GM21447 (cell line): Measurements from ENCODE around the gene MRPL20.
"Not testable (repeated sequence)": the region's sequence is repeated elsewhere in the genome, so short reads cannot be mapped to it uniquely, and the experiment has no call there.

Experiments used
- ATAC-seq: cut with Tn5 transposase; IDR thresholded peaks from one replicate; pipeline ENCODE4 v1.9.1; 2021; ENCODE audit not compliant: unreplicated experiment

The MRPL20 gene

DNA sequence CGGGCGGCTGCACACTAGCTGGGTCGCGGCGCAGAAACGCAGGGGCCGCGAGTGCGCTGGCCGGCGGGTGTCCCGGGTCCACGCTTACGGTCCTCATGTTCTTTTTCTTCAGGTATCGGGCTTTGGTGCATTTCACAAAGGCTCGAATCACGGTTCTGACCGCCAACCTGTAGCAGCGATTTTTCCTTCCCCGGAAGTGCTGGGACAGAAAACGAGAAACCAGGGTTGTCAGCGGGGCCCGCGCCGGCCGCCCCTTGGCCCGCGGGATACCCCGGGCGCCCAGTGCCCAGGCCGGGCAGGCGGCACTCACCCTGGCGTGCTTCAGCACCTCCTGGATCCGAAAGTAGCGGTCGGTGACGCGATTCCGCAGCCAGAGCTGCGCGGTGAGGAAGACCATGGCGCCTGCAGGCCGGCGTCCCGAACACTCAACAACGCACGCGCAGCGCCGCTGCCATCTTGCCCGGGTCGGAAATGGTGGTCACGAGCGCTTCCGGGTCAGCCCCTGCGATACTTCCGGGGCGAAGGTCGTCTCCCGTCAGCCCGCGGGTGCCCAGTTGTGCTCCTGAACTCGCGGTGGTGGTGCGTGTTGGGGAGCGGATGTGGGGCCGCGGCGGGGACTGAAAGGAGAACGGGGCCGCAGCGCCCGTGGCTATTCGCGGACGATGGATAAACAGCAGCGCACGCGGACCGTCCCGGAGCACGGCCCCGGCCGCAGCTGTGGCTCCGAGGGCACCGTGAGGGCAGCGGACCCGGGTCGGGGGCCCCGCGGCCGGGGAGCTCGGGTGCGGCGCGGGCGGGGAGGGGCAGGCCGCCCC is at the start of gene MRPL20:
MRPL20 (minus strand) TSS at position 473 of the 815 bp plus-strand sequence; CDS start at position 397, 76 bp downstream.
- ATAC-seq = peak; percentile 89

DNA sequence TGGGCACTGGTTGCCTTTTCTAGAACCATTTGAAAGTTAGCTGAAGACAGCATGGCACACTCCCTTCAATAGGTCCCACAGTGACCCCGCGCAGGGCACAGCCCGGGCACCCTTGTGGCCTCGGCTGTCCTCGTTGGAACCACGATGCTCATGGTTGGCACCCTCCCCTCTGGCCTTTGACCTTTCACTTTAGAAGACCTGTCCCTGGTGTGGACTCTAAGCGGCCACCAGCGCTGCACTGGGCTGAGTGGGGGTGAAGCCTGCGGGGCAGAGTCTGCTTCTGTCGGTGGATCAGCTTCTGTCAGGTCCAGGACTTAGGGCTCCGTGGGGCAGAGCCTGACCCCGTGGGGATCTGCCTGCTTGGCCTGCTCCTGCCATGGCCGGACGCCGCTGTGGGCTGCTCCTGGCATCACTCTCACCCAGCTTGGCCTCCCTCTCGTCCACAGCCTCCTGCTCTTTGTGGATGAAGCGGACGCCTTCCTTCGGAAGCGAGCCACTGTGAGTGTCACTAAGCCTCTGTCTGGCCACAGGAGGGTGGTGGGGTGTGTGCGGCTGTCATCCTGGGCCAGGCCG is 49.7 kb upstream of the MRPL20 start:
- not testable (repeated sequence) for ATAC-seq

- ATAC-seq = not testable (repeated sequence)
Measured at GRCh38 chr1:1455934-1456333, 48.8 kb upstream of the MRPL20 start.

GRCh38 chr1:1455366-1455884 is 48.3 kb upstream of the MRPL20 start:
- ATAC-seq = no peak

GRCh38 chr1:1454286-1455056 is 47.4 kb upstream of the MRPL20 start:
- ATAC-seq = not testable (repeated sequence)

DNA sequence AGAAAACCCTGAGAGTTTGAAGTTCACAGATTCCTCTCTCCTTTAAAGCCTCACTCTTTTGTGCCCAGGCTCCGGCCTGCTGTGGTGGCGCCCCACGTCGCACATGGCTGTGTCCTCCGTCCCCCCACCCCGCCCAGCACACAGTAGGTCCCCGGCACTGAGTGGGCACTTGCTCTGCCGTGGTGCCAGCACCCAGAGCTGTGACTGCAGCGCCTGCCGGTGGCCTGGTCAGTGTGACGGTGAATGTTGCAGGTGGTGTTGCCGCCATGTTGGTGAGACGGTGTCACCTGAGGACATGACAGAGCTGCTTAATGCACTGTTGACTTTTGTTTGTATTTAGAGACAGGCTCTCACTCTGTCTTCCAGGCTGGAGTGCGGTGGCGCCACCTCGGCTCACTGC is 45.8 kb upstream of the MRPL20 start:
- ATAC-seq = no peak

DNA sequence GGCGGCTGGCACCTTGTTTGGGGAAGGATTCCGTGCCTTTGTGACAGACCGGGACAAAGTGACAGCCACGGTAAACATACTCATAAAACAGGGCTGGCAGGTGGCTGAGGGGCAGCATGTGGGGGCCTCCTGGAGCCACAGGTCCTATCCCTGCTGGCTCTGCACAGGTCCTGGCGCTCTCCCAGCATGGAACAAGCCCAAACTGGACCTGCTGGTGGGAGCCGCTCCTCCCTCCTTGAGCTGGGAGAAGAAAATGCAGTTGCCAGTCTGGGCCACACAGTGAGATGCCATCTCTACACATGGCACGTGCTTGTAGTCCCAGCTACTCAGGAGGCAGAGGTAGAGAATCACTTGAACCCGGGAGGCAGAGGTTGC is 45.3 kb upstream of the MRPL20 start:
- not testable (repeated sequence) for ATAC-seq

GRCh38 chr1:1451696-1452364 is 44.7 kb upstream of the MRPL20 start:
- ATAC-seq = no peak

DNA sequence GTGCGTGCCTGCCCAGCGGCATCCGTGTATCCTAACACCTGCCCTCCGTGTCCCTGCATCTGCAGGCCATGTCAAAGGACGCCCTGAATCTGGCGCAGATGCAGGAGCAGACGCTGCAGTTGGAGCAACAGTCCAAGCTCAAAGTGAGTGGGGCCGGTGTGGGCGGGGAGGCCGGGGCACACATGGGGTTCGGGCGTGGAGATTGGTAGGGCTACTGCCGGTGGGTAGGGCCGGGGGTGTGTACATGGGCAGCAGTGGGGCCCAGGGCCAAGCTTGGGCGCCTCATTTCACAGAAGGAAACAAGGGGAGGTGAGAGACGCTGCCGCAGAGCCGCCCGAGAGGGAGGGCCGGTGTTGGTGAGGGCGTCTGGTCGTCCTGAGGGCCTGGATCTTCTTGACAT is 43.5 kb upstream of the MRPL20 start:
- ATAC-seq = not testable (repeated sequence)

DNA sequence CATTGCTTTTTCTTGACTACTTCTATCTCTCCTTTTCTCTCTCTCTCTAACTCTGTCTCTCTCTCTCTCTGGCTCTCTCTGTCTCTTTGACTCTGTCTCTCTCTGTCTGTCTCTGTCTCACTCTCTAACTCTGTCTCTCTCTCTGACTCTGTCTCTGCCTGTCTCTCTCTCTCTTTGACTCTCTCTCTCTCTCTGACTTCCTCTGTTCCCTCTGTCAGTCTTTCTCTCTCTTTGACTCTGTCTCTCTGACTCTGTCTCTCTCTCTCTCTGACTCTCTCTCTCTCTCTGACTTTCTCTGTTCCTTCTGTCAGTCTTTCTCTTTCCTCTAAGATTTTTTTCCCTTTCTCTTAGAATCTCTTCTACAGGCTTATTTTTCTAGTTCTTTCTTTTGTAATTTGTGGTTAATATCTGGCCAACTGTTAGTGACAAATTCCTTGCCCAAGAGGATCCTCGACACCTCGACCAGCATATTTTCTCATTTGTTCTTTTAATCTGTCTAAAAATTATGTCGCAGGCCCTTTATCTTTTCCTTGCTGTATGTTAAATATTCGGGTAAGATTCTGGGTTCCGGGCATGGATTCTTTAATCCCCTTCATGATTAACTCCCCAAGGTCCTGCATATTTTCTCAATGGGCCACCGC is 42.1 kb upstream of the MRPL20 start, which contains the start of gene ATAD3C:
ATAD3C (plus strand) TSS at position 591 of the 641 bp plus-strand sequence. CDS start 995 bp downstream, outside the sequence.
- no peak for ATAC-seq

DNA sequence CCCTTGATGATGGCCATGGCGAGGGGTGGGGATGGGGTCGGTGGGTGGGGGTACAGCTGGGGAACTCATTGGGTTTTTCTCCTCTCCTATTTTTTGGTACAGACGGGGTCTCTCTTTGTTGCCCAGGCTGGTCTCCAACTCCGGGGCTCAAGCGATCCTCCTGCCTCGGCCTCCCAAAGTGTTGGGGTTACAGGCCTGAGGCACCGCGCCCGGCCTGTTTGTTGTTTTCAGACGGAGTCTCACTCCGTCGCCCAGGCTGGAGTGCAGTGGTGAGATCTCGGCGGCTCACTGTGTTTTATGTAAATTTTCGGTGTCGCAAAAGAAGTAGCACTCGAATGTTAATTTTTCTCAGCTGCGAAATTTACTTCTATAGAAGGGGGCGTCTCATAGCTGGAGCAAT is 39.5 kb upstream of the MRPL20 start:
- not testable (repeated sequence) for ATAC-seq

GRCh38 chr1:1442069-1442770 is 35.1 kb upstream of the MRPL20 start:
- no peak for ATAC-seq

- no peak for ATAC-seq
Measured at GRCh38 chr1:1441002-1441888, 34.2 kb upstream of the MRPL20 start.

GRCh38 chr1:1440262-1441001 is 33.3 kb upstream of the MRPL20 start:
- ATAC-seq = no peak

- no peak for ATAC-seq
Measured at GRCh38 chr1:1439546-1440261, 32.6 kb upstream of the MRPL20 start.

DNA sequence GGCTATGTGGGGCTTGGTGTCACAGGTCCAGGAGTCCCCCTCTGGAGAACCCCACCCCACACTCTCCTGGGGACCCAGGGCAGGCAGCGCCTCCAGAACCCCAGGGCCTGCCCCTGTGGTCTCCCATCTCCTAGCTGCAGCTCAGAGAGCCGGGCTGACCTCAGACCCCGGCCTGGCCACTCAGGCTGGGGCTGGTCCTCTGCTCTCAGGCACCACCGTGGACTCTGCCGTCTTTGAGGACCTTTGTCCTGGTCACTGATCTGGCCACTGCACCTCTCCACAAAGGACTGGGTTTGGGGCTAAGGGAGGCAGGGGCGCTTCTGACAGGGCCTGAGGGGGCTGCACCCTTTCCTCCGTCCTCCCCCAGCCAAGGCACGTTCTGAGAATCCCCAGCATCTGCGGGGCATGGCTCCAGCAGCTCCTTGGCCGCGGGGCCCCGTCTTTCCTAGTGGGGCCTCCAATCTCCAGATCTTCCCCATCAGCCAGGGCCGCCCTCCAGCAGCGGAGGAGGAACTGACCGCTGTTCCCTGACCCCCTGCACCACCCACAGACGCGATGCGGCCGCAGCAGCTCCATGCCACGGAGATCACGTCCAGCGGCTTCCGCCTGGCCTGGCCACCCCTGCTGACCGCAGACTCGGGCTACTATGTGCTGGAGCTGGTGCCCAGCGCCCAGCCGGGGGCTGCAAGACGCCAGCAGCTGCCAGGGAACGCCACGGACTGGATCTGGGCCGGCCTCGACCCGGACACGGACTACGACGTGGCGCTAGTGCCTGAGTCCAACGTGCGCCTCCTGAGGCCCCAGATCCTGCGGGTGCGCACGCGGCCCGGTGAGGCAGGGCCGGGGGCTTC is 31.7 kb upstream of the MRPL20 start:
- no peak for ATAC-seq
